Fibroblast of lung (primary cell): ENCODE results near the gene DICER1.

ENCODE experiments used
- EZH2 ChIP-seq: IDR thresholded peaks from 2 replicates; pipeline ENCODE4 v1.5.1; 2012; ENCODE audit warnings: low read length, control low read depth, mild to moderate bottlenecking; ENCODE audit errors: missing control alignments
- TF ChIP-seq, protein P1 (sequence below), 2 donors: IDR thresholded peaks in 1 of 2; conservative IDR thresholded peaks in 1 of 2; 1 replicate in 1 of 2; 2 replicates in 1 of 2; pipeline ENCODE4 v1.5.1; 2011 to 2012; ENCODE audit warnings: low read length in 2 of 2, control low read depth in 1 of 2, inconsistent platforms in 1 of 2, low read depth in 1 of 2, mild to moderate bottlenecking in 1 of 2

DNA sequence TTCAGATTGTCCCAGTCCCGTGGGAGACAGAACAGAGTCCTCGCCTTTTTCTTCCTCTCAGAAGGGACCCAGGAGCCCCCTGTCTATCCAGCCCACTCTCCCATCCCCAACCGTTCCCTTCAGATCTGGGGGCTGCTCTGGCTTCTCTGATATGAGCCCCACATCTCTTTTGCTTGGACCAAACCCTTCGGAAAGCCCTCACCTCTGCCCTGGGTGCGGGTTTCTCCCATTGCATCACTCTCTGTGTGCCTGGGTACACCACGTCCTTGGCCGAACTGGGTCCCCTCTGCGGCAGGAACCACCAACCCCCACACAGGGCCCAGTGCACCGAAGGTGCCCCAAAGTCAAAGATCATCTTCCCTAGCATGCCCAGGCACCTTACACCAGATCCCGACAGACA is 87.8 kb downstream of the DICER1 start:
- TF ChIP-seq, protein P1, sequence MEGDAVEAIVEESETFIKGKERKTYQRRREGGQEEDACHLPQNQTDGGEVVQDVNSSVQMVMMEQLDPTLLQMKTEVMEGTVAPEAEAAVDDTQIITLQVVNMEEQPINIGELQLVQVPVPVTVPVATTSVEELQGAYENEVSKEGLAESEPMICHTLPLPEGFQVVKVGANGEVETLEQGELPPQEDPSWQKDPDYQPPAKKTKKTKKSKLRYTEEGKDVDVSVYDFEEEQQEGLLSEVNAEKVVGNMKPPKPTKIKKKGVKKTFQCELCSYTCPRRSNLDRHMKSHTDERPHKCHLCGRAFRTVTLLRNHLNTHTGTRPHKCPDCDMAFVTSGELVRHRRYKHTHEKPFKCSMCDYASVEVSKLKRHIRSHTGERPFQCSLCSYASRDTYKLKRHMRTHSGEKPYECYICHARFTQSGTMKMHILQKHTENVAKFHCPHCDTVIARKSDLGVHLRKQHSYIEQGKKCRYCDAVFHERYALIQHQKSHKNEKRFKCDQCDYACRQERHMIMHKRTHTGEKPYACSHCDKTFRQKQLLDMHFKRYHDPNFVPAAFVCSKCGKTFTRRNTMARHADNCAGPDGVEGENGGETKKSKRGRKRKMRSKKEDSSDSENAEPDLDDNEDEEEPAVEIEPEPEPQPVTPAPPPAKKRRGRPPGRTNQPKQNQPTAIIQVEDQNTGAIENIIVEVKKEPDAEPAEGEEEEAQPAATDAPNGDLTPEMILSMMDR (conservative IDR thresholded peaks at IDR 0.05 in 1 of 2, IDR thresholded peaks at IDR 0.05 in 1 of 2; ENCODE audit: low read depth in 1 of 2, low read length in 2 of 2): no peak
- no peak for TF ChIP-seq EZH2
